C4-2B (cell line): ENCODE results near the gene KAT2B.

ENCODE experiments used
- ZFX ChIP-seq: fragments of 450-650 bp; IDR thresholded peaks from 2 replicates; pipeline ENCODE4 v1.6.1; 2017
- TF ChIP-seq, protein P1 (sequence below): fragments of 450-650 bp; conservative IDR thresholded peaks from 2 replicates; pipeline ENCODE4 v1.5.1; 2017; ENCODE audit warnings: mild to moderate bottlenecking

DNA sequence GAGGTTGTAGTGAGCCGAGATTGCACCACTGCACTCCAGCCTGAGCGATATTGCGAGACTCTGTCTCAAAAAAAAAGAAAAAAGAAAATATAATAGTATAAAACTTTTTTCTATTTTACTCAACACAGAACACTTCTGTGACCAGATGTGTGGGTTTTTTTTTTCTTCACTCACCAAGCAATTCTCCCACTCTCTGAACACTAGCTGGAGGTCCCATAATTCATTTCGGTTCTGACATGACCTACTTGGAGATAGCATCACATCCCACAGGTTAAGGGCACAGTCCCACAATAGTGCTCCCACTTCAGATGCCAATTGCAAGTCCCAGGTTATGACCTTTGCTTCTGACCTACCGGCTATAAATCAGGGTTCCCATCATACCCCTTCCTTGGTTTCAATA lies 35.0 kb downstream of the KAT2B start:
- TF ChIP-seq, protein P1, sequence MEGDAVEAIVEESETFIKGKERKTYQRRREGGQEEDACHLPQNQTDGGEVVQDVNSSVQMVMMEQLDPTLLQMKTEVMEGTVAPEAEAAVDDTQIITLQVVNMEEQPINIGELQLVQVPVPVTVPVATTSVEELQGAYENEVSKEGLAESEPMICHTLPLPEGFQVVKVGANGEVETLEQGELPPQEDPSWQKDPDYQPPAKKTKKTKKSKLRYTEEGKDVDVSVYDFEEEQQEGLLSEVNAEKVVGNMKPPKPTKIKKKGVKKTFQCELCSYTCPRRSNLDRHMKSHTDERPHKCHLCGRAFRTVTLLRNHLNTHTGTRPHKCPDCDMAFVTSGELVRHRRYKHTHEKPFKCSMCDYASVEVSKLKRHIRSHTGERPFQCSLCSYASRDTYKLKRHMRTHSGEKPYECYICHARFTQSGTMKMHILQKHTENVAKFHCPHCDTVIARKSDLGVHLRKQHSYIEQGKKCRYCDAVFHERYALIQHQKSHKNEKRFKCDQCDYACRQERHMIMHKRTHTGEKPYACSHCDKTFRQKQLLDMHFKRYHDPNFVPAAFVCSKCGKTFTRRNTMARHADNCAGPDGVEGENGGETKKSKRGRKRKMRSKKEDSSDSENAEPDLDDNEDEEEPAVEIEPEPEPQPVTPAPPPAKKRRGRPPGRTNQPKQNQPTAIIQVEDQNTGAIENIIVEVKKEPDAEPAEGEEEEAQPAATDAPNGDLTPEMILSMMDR, result no peak
- TF ChIP-seq ZFX, result no peak
